ENCODE results near the gene SYNDIG1. TPM values are rescaled to one million over a fixed set of nuclear protein-coding genes. Genes with fewer than 3 reads are reported as not detected.

Gene SYNDIG1
- total RNA-seq, 6 experiments from 2014 or later: not detected

- Histone ChIP-seq H3K27ac (no peak overlapping the region), H3K4me3 (no peak overlapping the region), H3K9me3 (no peaks in the 10 kb centered on the region), H3K27me3 (no peaks in the 10 kb centered on the region), H3K36me3 (no peaks in the 10 kb centered on the region), H3K4me1 (no peaks in the 10 kb centered on the region)
- WGBS (ENCODE audit: insufficient coverage, low coverage, low lambda C conversion rate, missing lambda C conversion rate): 62% methylated on average over 5 of the region's 8 CpGs
- DNase-seq (peak in 1 of 3 donors; percentile 28), ATAC-seq (no peak)
- TF ChIP-seq CTCF (IDR thresholded peaks at IDR 0.05) (no peak), POLR2A (IDR thresholded peaks at IDR 0.05) (no peak)
- intact Hi-C loops (cut with DNase I): no loop called here
These were observed 239.2 kb downstream of the SYNDIG1 start for GRCh38 chr20:24708411-24709295.
